ENCODE data around the gene CCDC85C.

Gene CCDC85C

GRCh38 chr14:99592933-99593753 lies 10.9 kb downstream of the CCDC85C start:
- no peak for TF ChIP-seq CTCF (conservative IDR thresholded peaks at IDR 0.05)
- no peak overlapping the region for H3K27ac ChIP-seq

- no peak overlapping the region for H3K27ac ChIP-seq
- no peak for TF ChIP-seq CTCF (conservative IDR thresholded peaks at IDR 0.05)
Observed at GRCh38 chr14:99592394-99592793, 11.6 kb downstream of the CCDC85C start.

DNA sequence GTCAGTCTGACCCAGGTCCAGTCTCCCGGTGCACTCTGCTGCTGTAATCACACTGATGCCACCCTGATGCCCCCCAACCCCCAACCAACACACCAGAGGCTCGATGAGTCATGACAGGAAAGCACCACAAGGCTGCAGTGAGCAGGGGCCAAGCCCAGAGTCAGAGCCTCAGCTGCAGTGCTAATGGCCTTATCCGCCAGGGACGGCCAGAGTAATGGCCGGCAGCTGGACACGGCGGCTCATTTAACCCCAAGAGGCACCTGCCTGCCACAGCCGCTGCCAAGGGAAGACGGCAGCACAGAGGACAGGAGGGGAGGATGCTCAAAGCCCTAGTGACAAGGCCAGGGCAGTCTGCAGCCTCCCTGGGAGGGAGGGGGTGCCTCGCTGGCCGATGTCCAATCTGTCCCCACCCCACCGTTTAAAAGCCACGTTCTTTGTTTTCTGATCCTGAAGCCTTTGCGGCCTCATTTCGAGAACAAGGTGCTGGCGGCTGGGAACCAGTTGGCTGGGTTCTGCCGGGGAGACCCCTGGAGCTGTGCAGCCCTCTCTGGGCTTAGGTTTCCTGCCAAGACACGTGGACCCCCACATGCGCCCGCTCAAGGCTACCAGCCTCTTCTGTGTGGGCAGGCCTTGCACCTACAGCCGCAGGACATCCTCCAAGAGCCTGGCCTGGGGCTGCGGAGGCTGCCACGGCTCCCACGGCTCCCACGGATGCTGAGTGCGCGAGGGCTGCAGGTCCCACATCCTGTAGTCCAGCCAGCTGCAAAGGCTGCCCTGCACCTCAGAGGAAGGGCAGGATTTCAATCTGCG lies 13.1 kb downstream of the CCDC85C start:
- no peak overlapping the region for H3K27ac ChIP-seq

DNA sequence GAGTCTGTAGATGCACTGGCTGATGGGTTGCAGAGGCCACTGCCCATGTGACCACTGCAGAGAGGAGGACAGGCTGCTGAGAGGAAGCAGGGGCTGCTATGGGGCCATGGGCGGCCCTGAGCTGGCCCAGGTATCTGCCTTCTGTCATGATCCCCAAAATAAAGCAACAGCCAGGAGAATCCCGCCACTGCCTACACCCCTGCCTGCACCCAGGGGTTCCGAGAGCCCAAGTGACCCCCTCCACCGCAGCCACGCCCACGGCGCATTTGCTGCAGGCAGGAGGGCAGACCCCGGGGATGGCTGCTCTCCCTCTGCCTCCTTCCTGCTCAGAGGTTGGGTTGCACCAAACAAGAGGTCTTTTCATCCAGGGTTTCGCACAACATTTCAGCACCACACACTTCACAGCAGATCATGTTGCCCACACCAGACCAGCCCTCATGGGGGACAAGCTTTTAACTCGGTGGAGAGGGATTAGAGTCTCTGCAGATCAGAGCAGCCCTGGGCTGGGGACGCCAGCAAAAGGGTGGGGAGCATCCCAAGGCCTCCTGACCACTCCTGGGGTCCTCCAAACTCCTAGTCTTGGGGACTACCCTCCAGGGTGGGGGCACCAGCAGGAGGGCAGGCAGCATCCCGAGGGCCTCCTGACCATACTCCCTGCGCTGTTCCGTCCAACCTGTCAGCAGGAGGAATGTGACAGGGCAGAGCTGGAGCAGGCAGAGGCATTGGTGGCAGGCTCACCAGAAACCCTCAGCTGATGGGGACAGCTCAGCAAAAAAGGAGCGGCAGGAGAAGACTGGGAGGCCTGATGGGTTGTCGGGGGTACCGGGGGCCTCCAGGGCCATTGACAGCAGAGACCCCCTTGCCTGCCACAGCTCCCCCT lies 14.1 kb downstream of the CCDC85C start:
- no peak for TF ChIP-seq CTCF (conservative IDR thresholded peaks at IDR 0.05)
- no peak overlapping the region for H3K27ac ChIP-seq

More for the DNA sequence above, 13.1 kb downstream of the CCDC85C start:
- TF ChIP-seq CTCF (conservative IDR thresholded peaks at IDR 0.05) = no peak

- no peak for TF ChIP-seq CTCF (conservative IDR thresholded peaks at IDR 0.05)
- H3K27ac ChIP-seq = no peak overlapping the region
Observed at GRCh38 chr14:99589031-99589441, 15.0 kb downstream of the CCDC85C start.

- no peak for TF ChIP-seq CTCF (conservative IDR thresholded peaks at IDR 0.05)
- H3K27ac ChIP-seq = no peak overlapping the region
Observed at GRCh38 chr14:99587460-99588278, 16.3 kb downstream of the CCDC85C start.
